Measurements from ENCODE around the gene BUD31.

DNA sequence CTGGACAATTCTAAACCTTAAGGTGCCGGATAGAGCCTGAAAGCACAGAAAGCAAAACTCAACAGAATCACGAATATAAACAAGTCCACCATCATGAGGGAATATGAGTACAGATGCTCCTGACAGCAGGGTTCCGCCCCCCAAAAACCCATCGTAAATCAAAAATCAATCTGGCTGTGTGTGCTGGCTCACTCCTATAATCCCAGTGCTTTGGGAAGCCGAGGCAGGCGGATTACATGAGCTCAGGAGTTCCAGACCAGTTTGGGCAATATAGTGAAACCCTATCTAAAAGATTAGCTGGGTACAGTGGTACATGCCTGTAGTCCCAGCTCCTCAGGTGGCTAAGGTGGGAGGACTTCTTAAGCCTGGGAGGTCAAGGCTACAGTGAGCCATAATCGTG, 12.2 kb downstream of the BUD31 start:
- TF ChIP-seq, protein P1, sequence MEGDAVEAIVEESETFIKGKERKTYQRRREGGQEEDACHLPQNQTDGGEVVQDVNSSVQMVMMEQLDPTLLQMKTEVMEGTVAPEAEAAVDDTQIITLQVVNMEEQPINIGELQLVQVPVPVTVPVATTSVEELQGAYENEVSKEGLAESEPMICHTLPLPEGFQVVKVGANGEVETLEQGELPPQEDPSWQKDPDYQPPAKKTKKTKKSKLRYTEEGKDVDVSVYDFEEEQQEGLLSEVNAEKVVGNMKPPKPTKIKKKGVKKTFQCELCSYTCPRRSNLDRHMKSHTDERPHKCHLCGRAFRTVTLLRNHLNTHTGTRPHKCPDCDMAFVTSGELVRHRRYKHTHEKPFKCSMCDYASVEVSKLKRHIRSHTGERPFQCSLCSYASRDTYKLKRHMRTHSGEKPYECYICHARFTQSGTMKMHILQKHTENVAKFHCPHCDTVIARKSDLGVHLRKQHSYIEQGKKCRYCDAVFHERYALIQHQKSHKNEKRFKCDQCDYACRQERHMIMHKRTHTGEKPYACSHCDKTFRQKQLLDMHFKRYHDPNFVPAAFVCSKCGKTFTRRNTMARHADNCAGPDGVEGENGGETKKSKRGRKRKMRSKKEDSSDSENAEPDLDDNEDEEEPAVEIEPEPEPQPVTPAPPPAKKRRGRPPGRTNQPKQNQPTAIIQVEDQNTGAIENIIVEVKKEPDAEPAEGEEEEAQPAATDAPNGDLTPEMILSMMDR (IDR thresholded peaks at IDR 0.05 in 4 of 5, conservative IDR thresholded peaks at IDR 0.05 in 1 of 5), result no peak
- TF ChIP-seq POLR2A (IDR thresholded peaks at IDR 0.05), result no peak
